Stimulated activated CD4-positive, alpha-beta T cell treated with anti-CD3 and anti-CD28 coated beads, Interleukin-15, amount 100 ng/mL, for 24 hours (primary cell): Measurements from ENCODE around the gene NIP7.
A peak's percentile ranks its signal among the peaks of the same experiment; 100 is the strongest.
"Not testable (repeated sequence)": the region's sequence is repeated elsewhere in the genome, so short reads cannot be mapped to it uniquely, and the experiment has no call there.

ENCODE experiments used
- DNase-seq: peaks from one replicate; pipeline ENCODE4 v3.0.0-alpha.2; 2020

The NIP7 gene

DNA sequence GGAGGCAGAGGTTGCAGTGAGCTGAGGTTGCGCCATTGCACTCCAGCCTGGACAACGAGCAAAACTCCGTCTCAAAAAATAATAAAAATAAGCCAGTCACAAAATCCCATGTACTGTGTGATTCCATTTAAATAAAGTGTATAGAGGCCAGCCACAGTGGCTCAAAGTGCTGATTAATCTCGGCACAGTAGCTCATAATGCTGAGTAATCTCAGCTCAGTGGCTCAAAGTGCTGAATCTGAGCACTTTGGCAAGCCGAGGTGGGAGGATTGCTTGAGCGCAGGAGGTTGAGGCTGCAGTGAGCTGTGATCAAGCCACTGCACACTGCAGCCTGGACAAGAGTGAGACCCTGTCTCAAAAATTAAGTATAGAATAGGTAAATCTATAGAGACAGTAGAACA lies 7.1 kb downstream of the NIP7 start:
- no peak for DNase-seq

DNA sequence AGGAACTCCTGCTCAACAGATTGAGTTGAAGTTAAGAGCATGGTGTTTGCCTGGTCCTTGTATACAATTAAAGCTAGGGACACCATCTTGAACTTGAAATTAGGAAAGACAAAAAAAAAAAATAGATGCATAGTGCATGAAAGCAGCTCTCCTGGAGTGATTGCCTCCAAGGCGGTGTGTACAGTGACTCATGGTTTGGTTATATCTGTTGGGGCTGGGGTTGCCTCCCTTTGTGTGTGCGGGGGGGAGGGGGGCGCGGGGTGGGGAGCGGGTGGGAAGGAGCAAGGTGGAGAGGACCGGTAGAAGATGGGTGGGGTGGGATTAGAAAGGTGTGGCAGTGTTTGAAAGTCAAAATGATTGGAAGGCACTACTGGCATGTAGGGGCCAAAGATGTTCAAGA lies 8.7 kb downstream of the NIP7 start:
- no peak for DNase-seq

DNA sequence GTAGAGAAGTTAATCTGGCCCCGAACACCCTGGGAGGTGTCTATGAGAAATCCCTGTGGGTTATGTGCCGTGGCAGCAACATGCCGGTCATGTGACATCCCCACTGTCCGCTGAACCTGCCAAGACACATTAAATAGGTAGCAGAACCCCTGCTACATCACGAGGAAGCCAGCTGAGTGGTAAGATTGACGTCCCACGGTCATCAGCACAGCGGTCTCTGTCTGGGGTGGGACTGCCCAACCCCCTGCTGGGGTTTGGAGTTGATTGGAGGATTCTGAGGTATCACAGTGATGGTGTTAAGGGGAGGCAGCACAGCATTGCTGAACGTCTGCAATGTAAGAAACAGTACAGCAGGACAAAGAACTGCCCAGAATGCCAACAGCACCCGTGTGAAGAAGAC lies 10.0 kb downstream of the NIP7 start:
- no peak for DNase-seq

DNA sequence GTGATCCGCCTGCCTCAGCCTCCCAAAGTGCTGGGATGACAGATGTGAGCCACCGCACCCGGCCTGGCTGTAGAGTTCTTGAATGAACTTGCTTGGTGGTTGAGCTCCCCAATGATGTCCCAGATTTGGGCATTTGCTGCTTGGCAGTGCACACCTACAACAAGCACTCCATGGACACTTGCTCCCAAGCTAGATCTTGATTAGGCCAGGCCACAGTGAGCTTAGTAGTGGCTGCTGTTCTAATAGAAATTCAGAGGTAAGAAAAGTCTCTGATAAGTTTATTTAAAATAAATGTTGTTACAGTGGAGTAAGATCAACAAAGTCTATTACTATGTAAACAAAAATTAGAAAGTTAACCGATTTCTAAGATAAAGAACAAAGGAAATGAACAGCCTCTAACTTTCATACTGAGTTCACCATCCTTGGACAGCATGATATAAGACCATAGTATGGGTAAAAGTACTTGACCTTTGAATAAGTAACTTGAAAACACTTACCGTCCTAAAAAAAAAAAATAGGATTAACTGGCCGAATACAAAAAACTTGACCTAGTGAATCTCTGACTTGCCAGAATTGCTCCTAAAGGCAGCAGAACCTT lies 11.1 kb downstream of the NIP7 start:
- DNase-seq = no peak

DNA sequence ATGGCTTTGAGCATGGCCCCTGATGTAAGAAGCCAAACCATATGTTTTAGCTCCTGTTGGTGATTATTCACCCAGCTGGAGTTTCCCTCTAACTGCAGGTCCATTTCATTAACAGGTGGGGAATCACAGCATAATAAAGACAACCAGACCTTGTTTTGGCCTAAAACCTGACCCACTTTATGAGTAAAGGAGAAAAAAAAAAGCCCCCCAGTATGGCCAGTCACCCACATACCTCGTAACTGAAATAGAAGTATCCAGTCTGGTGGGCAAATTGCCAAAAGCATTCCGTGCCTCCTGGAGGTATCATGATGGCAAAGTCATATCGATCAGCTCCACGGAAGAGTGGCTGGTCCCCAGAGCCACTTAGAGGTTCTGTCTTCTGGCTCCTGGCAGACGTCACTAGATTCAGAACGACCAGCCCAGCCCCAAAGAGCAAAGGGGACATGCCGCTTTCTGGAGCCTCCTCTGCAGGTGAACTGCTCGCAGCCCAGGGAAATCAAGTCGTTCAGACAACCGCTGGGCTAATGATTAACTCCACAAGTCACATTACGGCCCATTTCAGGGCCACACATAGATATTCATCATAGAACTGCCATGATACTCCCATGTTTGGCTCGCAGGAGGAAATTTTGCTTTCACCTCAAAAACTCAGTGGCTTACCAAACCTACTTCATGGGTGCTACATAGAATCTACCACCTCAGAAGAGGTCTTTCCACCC lies 11.9 kb downstream of the NIP7 start, which contains the start of gene TMED6:
Gene TMED6, minus strand, starts transcription at position 478 of the 719 bp plus-strand sequence. Its CDS starts 33 bp downstream, at position 445.
- DNase-seq = no peak

DNA sequence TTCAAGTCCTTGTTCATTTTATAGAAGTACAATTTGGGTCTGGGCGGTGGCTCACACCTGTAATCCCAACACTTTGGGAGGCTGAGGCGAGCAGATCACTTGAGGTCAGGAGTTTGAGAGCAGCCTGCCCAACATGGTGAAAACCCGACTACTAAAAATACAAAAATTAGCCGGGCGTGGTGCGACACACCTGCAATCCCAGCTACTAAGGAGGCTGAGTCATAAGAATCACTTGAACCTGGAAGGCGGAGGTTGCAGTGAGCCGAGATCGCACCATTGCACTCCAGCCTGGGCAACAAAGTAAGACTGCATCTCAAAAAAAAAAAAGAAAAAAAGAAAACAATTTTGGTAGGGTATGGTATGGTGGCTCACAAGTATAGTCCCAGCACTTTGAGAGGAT lies 20.5 kb downstream of the NIP7 start:
- not testable (repeated sequence) for DNase-seq

DNA sequence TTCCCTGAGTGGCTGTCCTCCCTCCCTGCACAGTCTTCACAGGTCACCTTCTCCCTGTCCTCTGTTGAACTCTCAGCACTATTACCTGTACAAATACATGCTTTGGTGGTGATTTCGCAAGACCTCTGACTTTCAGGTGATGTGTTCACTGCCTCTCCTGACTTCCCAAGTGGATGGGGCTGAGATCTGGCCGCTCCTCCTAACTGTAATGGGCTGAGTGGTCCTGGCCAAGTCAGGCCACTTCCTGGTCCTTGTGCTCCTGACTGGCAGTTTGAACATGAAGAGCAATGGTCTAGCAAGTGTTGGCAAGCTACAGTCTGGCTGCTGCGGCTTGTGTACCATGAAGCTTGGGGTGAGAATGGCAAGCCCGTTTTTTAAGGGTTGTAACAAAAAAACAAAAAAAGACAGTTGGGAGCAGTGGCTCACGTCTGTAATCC lies 23.7 kb downstream of the NIP7 start:
- DNase-seq = no peak

DNA sequence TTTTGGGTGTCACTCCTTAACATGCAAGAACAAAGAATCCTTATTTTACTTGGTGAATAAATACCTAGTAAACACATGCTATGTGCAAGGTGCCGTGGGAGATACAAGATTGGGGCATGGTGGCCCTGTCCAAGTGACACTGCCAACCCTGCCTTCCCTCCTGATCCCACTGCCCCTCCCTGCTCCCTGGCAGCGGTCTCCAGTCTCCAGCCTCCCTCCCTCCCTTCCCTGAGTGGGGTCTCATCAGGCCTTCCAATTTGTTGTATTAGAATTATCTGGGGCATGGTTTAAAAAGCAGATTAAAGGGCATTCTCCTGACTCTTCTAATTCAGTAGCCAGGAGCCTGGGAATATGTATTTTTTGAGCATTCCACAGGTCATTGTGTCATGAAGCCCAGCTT lies 24.5 kb downstream of the NIP7 start:
- DNase-seq = no peak

DNA sequence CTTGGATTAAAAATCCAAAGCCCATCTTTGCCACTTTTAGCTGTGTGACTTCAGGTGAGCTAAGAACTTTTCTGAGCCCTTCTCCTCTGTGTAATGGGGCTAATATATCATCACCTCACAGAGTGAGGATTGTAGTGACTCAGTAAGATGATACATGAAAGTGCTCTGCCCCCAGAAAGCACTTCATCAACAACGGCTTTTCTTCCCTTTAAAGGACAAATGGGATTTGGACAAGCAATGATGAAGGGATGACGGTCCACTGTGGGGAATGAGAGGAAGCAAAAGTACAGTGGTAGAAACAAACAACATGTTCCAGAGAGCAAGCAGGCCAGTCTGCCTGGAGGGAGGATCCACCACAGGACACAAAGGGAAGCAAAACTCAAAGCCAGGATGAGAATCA lies 26.3 kb downstream of the NIP7 start:
- no peak for DNase-seq

DNA sequence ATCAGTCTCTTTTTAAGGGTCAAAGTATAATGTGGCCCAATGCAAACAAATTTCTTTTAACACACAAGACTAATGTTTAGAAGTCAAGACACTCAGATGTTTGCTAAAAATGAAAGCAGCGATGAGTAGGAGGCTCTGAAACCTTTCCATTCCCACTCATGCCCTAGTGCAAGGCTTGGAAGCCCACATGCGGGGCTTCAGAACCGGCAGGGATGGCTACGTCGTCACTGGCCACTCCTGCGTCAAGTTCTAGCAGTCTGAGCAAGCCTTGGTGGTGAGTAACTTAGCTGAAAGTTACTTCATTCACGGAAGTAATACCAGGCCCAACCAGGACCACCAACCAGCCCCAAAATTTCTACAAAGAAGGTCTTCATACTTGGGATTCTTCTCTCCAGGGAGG lies 26.9 kb downstream of the NIP7 start:
- peak; percentile 41 for DNase-seq

DNA sequence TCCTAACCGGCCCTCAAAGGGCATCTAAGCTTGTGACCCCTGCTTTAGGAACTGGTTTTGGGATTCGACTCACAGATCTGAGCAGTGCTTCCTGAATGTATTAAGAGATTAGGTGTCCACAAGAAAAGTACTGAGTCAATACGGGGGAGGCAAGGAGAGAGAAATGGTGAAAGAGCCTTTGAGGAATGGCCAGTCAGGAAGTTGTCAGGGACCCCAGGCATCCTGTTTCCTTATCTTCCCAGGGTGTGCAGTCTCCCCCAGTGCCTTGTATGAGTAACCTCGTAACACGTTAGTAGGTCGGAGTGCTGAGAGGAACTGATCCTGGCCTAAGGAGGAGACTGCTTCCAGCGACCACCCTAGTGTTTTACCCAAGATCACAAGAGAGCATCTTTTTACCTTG lies 28.4 kb downstream of the NIP7 start:
- no peak for DNase-seq

DNA sequence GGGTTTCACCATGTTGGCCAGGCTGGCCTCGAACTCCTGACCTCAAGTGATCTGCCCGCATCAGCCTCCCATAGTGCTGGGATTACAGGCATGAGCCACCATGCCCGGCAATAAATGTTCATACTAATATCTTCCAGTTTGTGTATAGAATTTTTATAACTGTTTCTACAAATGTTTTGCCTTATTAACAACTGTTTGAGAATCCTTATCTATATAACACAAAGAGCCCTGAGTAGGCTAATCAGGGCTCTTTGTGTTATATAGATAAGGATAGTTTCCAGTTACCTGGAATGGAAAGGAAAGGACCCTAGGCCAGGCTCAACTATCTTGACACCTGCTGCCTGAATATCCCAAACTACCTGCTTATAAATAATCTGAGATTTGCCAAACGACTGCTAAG lies 29.3 kb downstream of the NIP7 start:
- no peak for DNase-seq

DNA sequence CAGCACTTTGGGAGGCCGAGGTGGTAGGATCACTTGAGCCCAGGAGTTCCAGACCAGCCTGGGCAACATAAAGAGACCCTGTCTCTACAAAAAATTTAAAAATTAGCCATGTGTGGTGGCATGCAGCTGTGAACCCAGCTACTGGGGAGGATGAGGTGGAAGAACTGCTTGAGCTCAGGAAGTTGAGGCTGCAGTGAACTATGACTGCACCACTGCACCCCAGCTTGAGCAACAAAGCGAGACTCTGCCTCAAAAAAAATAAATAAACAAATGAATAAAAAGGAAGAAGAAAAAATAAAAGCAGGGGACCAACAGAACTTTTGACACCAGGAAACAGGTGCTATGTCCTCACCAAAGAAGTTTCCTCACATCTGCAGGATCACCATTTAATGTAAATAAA lies 32.0 kb downstream of the NIP7 start:
- no peak for DNase-seq

DNA sequence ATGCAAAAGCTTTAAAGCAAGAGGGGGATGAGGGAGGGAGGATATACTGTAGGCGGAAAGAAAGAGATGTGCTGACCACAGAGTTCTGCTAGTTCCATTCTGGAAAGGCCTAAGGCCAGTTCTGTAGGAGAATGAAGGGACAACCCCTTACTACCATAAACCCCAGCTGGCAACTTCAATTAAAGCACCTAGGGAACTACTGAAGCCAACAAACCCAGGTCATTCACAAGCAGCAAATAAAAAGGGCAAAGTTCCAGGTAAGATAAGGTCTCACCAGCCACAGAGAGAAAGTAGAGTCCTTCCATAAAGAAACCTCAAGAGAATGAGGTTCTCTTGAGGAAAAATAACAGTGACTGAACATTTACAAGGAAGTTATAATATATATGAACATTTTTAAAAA lies 33.4 kb downstream of the NIP7 start:
- DNase-seq = no peak

DNA sequence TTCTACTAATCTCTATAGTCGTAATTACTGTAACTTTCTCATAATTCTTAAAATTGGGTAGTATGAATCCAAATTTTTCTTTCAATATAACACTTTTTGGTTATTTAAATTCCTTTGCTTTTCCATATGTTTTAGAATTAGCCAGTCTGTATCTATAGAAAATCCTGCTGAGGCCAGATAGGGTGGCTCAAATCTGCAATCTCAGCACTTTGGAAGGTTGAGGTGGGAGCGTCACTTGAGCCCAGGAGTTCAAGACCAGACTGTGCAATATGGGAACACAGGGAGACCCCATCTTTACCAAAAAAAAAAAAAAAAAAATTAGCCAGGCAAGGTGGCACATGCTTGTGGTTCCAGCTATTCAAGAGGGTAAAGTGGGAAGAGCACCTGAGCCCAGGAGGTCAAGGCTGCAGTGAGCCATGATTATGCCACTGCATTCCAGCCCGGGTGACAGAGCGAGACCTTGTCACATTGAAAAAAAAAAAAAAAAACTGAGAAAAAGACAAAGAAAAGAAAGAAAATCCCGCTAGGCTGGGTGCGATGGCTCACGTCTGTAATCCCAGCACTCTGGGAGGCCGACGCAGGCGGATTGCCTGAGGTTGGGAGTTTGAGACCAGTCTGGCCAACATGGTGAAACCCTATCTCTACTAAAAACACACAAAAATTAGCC lies 37.0 kb downstream of the NIP7 start:
- no peak for DNase-seq

DNA sequence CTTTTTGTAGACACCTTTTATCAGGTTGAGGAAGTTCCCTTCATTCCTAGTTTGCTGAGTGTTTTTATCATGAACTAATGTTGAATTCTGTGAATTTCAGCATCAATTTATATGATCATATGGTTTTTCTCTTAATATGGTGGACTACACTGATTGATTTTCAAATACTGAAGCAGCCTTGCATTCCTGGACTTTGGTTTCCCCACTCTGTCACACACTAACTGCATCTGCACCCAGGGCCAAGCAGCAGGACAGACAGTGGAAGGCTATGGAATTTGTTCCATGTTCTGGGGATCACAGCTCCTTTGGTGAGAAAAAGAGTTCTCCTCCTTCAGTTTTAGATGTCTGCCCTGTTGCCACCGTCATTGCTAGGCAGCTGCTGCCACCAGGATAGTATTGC lies 38.5 kb downstream of the NIP7 start:
- no peak for DNase-seq

DNA sequence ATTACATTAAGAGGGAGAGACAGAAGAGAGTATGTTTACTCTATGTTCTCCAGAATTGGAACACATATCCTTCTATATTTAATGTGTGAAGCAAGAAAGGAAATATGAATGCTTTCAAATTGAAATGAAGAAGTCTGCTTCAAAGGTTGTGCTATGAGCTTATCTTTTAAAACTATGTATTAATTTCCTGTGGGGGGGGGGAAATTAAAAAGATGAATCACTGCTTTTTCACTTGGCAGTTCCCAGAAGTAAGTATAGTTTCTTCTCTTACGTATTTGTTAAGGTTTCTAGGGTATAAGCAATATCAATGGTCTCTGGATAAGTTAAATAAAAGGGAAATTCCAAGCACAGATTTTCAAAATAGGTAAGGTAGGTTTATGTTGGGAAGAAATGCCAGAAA lies 39.2 kb downstream of the NIP7 start:
- DNase-seq = no peak

DNA sequence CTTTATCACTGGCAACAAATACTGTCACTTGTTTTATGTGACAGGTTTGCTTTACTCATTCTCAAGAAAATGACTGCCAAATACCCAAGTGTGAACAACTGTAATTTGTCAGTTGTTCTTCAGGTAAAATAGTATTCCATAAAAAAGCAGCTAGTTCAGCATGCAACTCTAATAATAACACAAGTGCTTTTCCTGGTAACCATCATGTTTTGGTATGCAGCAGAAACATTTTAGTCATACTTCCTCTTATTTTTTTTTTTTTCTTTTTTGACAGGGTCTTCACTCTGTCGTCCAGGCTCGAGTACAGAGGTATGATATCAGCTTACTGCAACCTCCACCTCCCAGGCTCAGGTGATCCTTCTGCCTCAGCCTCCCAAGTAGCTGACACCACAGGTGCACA lies 41.7 kb downstream of the NIP7 start:
- no peak for DNase-seq

DNA sequence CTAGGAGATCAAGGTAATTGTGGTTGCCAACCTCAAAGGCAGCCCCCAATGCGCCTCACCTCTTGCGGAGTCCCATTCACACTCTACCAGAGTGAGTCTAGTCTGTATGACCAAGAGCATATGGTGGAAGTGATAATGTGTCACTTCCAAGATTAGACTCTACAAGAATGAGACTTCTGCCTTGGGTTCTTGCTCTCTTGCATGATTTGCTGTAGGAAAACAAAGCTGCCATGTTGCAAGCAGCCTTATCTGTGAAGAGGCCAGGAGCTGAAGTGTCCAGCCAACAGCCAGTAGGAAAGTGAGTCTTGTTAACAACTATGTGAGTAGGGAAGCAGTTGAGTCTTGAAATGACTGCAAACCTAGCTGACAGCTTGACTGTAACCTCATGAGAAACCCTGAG lies 42.8 kb downstream of the NIP7 start:
- no peak for DNase-seq

DNA sequence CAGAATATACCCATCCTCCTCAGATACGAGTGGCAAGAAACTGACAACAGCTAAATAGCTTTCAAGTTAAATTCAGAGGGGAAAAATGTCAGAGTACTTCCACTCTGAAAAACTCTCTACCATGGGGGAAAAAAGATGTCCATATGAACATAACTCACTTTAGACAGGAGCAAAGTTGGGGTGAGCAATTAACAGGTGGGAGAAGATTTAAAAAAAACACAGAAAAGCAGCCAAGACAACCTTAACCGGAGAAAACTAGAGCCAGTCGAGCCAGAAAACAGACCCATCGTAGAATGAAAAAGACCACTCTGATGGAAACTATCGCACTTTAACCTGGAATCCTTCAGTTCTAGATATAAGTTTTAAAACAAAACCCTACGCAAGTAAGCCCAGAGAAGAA lies 45.4 kb downstream of the NIP7 start:
- no peak for DNase-seq

DNA sequence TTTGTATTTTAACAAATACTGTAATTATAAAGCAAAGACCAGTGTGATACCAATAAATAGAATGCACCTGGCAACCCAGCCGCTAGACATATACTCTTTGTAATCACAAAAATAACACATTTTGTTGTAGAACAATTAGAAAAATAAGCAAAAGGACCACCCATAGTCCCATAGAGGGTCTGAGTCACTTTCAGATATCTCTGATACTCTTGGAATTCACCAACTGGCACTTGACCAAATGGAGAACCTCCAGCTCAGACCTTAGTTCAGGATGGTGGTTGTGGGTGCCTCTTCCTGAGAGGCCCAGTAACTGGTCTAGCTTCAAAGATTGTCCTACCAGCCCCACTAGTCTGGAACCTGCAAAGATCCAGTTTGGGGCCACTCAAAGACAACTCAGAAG lies 47.0 kb downstream of the NIP7 start:
- DNase-seq = no peak
